ENCODE data around the gene TINAGL1.
A peak's percentile ranks its signal among the peaks of the same experiment; 100 is the strongest.

The TINAGL1 gene

DNA sequence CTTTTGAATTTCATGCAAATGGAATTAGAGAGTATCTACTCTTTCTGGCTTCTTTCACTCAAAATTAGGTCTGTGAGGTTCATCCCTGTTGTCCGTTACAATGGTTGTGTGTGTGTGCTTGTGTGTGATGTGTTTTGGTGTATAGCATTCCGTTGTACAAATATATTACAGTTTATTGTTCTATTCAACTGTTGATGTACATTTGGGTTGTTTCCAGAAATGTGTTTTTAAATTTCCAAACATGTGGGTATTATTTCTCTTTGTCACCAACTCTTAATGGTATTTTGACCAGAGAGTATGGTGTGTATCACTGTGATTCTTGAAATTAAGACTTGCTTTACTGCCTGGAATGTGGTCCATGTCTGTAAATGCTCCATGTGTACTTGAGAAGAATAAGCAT is 24.3 kb downstream of the TINAGL1 start:
- no peak for DNase-seq (ENCODE audit: insufficient read length, low spot score)
- no peak for FAIRE-seq

DNA sequence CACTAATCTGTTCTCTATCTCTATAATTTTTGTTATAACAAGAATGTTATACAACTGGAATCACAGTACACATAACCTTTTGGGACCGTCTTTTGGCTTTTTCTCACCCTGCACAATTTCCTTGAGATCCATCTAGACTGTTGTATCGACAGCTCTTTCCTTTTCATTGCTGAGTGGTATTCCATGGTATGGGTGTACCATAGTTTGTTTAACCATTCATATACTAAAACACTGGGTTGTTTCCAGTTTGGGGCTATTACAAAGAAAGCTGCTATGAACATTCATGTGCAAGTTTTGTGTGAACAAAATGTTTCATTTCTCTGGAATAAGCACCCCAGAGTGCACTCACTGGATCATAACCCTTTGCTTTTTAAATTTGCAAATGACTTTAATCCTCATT is 25.8 kb downstream of the TINAGL1 start:
- DNase-seq (ENCODE audit: insufficient read length, low spot score) = no peak
- FAIRE-seq = no peak

DNA sequence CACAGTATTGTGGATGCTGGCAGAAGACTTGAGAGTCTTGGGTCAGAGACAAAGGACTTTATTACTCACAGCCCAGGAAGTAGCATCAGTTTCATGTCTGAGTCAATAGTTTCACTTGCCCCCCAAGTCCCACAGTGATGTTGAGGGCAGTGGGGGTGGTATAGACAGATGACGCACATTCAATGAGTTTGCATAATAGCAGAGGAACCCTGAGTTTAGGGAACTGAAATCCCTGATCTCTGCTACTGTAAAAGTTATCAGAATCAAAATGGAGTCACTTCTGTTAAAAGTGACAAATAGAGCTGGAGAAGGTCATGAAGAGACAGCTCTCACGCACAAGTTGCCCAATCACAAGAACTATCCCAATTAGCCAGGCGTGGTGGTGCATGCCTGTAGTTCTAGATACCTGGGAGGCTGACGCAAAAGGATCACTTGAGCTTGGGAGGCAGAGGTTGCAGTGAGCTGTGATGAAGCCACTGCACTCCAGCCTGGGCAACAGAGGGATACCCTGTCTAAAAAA is 29.7 kb downstream of the TINAGL1 start:
- FAIRE-seq (no peak), DNase-seq (ENCODE audit: insufficient read length, low spot score) (no peak)

DNA sequence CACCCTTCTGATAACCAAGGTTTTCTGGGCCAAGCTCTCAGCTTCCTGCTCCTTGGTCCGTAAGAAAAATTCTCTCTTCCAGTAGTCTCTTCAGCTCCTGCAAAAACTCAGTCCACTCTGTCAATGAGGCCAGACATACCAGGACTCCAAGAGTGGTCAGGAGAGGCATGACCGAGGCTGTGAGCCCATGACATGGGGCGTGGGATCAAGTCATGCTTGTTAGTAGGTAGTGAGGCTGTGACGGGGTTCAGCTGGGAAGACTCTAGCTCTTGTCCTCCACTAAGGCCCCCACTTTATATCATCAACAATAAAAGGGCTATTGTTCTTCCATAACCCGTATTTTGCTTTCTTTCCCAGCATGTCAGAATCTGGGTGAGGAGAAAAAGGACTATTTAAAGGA is 31.0 kb downstream of the TINAGL1 start:
- no peak for DNase-seq (ENCODE audit: insufficient read length, low spot score)
- FAIRE-seq = no peak

DNA sequence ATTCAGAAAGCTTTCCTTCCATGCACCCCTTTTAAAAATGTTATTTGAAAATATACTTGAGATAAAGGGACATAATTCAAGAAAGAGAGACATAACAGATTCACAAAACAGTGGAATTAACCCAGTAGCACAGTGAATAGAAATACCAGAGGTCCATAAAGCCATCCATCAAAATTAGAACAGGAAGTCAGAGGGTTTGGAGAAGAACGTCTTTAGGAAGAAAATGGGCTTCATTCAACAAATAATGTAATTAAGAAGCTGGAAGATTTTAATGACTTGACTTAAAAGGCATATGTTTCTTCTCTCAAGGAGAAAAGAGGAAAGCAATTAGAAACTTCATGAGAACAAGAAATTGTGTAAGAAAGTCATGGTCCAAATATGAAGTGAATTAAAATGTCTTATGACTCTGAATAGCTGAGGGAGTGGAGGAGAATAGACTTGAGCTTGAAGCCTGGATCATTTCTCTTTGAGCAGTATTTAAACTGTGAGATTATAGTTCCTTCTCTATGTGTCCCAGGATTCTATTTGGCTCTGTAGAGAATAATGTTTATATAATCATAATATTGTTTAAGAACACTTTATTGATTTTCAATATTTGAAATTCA is 33.3 kb downstream of the TINAGL1 start:
- DNase-seq (ENCODE audit: insufficient read length, low spot score) (no peak), FAIRE-seq (no peak)

DNA sequence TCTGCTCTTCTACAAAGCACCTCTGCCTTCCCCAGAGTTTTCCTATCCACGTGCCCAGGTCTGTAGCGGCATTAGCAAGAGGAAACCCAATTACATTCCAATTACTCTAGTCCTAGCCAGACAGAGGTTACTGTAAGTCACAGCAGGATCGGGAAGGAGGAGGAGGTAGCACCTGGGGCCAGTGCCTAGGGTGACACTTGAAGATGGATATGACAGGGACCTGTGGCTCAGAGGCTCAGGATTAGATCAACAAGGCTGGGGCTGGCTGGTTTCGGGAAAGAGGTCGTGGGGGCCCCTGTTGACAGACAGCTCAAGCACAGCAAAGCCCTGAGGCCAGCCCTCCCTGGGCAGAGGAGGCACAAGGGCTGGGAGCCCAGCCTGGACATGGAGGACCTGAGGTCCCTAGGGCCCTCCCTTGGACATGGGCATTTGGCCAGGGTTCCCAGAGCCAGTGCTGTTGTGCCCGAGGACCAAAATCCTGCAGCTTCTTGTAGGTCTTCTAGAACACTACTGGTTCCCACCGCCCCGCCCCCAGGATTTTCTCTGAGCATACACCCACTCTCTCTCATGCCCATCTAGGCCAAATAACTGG is 38.2 kb downstream of the TINAGL1 start:
- DNase-seq (ENCODE audit: insufficient read length, low spot score) (no peak), FAIRE-seq (no peak)

DNA sequence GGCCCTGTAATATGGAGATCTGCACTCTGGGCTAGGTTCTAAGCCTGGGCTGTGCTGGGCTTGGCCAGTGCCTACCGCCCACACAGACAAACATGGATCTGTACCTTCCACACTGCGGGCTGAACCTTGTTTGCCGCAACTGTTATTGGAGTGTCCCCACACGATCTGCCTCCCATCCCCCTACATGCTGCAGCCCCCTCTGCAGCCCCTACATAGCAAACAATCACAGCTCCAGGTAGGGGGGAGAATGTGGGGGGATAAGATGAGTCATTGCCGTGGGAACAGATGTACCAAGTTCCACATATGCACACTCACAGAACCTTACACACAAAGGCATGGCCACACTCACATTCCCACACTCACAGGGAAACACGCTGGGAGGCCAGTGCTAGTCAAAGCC is 39.1 kb downstream of the TINAGL1 start:
- FAIRE-seq = no peak
- DNase-seq (ENCODE audit: insufficient read length, low spot score) = no peak

DNA sequence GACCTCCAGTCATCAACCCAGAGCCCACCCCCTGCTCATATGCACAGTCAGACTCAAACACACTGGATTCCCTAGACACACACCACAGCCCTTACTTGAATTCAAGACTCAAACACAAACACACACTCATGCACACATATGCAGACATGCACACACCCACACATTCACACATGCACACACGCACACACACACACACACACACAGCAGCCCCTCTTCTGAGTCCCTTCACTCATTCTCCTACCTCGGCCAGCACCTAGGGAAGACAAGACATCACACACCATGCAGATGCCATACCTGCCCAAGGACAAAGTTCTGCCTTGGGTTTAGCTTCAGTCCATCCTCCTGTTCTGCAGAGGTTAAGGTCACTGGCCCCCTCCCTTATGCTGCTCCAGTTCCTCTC is 39.6 kb downstream of the TINAGL1 start:
- FAIRE-seq = no peak
- no peak for DNase-seq (ENCODE audit: insufficient read length, low spot score)

DNA sequence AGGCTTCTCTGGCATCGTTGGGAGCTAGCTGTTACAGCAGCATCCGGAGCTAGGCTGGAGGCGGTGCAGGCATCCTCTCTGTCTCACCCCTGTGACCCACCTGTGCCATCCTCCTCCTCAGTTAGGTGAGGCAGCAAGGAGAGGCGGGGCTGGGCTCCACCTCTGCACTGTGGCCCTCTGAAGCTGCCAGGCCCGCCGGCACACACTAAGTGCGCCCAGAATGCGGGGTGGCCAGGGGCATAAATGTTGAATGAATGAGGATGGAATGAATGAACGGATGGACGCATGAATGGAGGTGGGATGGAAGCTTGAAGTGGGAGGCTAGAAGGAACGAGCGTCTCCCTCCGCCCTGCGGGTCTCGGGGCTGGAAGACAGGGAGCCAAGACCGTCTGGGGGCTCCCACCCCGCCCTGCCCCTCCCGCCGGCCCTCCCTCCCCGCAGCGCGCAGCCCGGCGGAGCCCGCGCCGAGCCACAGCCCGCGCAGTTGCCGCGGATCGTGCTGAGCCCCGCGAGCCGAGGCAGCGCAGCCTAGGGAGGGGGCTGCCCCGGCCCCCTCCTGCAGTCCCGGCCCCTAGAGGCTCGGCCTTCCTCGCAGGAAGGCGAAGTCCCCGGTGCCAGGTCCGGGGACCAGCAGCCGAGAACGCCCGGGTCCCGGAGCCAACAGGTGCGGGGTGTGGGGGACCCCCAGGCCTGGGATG is 41.1 kb downstream of the TINAGL1 start, which contains the start of gene HCRTR1:
Gene HCRTR1 (plus strand): TSS at position 472 of the 698 bp plus-strand sequence. CDS start 1,504 bp downstream, outside the sequence.
- no peak for FAIRE-seq
- no peak for DNase-seq (ENCODE audit: insufficient read length, low spot score)

DNA sequence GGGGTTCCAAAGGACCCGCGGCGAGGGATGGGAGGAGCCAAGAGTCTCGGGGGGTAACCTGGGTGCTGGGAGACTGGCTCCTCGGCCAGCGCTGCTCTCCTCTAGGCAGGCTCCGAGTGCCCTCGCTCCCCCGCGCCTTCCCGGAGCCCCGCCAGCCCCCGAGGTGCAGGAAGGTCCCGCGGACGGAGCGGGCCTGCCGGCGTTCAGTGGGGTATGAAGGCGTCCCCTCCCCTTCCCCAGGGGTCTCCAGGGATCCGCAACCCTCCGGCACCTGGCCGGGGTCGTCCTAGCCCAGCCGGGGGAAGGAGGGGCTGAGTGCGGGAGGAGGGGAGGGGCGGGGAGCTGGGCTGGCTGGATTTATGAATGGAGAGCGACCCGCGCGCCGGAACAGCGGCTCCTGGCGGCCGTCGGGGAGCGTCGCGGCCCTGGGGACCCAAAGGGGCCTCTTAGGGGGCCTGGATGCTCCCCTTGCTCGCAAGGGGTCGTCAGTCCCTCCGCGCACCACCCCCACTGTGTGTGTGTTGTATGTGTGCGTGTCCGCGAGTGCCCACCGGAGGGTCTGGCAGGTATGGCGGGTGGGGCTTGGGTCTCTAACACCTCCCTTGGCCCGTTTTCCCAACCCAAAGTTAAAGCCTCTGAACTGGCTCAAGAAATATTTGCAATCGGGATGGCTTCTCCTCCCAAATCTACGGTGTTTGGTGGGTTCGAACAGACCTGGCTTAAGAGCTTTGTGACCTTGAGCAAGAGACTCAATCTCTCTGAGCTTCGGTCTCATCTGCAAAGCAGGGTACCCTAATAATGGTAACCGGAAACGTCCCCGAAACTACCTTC is 41.8 kb downstream of the TINAGL1 start:
- peak; percentile 67 for DNase-seq (ENCODE audit: insufficient read length, low spot score)
- FAIRE-seq = no peak

DNA sequence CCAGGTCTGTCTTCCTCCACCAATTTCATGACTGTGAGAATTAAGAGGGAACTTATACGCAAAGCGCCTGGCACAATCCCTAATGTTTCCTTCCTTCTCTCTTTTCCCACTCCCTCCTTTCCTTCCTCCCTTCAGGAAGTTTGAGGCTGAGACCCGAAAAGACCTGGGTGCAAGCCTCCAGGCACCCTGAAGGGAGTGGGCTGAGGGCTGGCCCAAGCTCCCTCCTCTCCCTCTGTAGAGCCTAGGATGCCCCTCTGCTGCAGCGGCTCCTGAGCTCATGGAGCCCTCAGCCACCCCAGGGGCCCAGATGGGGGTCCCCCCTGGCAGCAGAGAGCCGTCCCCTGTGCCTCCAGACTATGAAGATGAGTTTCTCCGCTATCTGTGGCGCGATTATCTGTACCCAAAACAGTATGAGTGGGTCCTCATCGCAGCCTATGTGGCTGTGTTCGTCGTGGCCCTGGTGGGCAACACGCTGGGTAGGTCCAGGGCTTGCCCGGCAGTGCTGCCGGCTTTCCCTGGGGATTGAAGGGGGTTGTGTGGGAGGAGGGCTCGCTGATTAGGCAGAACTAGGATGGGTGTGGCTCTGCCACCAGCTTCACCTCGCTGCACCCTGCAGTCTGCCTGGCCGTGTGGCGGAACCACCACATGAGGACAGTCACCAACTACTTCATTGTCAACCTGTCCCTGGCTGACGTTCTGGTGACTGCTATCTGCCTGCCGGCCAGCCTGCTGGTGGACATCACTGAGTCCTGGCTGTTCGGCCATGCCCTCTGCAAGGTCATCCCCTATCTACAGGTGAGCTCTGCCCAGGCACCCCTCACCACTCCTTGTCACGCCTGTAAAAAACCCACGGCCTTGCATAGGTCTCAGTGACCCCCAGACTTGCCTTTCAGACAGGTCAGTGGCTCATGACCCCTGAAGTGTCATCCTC is 42.9 kb downstream of the TINAGL1 start:
- FAIRE-seq (no peak), DNase-seq (ENCODE audit: insufficient read length, low spot score) (no peak)

DNA sequence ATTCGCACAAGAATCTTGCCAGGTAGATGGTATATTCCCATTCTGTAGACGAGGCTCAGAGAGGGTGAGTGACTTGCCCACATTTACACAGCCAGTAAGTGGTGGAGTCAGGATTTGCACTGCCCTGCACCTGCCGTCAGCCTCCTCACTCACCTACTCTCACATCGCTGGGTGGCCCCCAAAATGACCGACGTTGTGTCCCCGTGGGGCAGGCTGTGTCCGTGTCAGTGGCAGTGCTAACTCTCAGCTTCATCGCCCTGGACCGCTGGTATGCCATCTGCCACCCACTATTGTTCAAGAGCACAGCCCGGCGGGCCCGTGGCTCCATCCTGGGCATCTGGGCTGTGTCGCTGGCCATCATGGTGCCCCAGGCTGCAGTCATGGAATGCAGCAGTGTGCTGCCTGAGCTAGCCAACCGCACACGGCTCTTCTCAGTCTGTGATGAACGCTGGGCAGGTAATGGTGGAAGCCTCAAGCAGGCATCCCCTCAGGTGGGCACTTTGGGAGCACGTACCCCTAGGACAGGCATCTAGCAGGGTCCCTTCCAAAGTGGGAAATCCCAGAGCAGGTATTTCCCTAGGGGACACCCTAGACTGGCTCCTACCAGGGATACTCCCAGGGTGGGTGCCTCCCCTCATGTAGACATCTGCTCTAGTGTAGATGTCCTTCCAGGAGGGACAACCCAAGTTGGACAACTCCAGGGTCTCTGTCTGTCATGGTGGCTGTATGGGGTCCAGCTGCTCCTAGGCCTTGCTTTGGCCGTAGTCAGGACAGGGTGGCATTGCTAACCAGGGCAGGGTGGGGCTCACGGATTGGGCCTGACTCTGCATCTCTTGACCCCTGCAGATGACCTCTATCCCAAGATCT is 44.5 kb downstream of the TINAGL1 start:
- FAIRE-seq = no peak
- no peak for DNase-seq (ENCODE audit: insufficient read length, low spot score)

DNA sequence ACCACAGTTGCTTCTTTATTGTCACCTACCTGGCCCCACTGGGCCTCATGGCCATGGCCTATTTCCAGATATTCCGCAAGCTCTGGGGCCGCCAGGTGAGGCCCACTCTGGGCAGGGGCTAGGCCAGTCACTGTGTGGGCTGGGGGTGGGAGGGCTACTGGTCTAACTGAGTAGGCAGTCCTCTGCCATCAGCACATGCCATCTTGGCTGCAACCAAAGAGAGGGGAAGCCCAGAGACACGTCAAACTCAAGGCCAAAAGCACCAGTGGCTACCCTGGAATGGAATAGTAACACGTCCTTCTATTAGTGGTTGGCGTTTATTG is 45.1 kb downstream of the TINAGL1 start:
- no peak for DNase-seq (ENCODE audit: insufficient read length, low spot score)
- FAIRE-seq = no peak

DNA sequence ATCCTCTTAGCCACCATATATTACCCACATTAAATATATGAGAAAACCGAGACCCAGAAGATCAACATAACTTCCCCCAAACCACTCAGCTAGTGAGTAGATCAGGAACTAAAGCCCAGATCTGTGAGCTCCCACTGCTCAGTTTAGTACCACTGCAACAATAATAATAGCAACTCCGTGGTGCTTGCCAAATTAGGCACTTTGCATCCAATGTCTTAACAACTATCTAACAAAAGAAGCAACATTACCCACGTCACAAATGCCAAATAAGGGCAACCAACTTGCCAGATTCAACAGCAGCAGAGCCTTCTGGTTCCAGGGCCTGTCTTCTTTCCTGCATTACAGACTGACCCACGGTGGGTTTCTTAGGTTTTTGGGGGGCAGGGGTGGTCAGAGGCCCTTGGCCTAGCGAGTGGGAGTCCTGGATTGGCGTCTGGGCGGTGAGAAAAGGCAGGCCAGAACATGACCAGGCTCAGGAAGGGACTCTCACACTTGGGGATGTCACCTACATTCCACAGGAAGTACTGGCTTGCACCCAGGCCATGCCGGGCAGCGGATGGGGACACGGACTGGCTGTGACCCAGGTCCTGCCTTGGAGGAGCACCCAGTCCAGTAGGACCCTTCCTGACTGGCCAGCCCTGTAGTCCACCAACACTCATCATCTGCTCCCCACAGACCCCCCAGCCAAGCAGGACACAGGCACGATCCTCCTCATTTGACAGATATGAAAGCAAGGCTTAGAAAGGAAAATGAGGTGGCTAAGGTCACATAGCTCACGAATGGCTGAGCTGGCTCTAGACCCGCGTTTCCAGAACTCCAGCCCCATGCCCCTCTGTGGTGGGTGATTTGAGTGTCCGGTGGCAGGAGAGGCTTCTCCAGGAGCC is 45.8 kb downstream of the TINAGL1 start:
- FAIRE-seq (no peak), DNase-seq (ENCODE audit: insufficient read length, low spot score) (no peak)

DNA sequence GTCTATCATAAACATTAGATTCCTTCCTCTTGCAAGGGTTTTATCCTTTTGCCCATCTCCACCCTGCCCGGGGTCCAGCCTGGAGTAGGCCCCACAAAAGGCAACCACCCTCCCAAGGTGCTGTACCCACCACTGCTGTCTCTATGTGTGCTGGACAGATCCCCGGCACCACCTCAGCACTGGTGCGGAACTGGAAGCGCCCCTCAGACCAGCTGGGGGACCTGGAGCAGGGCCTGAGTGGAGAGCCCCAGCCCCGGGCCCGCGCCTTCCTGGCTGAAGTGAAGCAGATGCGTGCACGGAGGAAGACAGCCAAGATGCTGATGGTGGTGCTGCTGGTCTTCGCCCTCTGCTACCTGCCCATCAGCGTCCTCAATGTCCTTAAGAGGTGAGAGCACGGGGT is 47.0 kb downstream of the TINAGL1 start:
- FAIRE-seq = no peak

DNA sequence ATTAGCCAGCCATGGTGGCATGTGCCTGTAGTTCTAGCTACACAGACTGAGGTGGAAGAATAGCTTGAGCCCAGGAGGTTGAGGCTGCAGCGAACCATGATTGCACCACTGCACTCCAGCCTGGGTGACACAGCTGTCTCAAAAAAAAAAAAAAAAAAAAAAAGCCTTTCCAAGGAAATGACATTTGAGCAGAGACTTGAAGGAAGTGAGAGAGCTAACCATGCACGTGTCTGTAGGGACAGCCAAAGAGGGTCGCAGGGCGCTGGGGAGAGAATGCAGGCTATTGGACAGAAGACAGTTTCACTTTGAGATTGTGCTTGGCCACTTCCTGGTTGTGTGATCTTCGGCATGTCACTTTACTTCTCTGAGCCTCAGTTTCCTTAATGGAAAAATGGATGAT is 48.0 kb downstream of the TINAGL1 start:
- FAIRE-seq (no peak), DNase-seq (ENCODE audit: insufficient read length, low spot score) (no peak)

More for the DNA sequence above, 47.0 kb downstream of the TINAGL1 start:
- no peak for DNase-seq (ENCODE audit: insufficient read length, low spot score)

DNA sequence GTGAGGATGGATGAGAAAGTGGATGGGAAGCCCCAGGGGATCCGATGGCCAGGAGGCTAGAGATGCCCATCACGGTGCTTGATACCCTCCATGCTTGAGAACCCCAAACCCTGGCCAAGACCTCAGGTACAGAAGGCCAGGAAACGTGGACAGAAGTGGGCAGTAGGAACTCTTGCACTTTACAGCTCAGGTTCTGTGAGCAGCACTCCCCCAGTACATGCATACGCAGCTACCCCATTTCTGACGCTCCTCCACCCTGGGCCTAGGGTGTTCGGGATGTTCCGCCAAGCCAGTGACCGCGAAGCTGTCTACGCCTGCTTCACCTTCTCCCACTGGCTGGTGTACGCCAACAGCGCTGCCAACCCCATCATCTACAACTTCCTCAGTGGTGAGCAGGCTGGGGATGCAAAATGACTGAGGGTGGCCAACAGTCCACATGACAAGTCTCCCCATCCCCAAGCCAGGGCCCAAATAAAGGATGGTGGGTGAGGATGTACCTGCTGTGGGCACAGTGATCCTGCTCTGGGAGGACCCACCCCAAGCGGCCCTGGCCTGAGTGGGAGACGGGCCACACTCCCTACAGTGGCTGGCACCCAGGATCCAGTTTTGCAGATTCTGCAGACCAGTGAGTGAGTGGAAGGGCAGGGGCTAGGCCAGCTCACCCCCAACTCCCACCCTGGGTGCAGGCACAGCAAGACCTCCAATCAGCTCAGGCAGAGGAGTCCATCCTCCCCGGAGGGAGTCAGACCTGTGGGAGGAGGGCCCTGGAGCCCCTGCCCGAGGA is 48.6 kb downstream of the TINAGL1 start:
- FAIRE-seq = no peak
- DNase-seq (ENCODE audit: insufficient read length, low spot score) = no peak

All from HTR-8/SVneo (cell line).